HEK293 (cell line): ENCODE results near the gene DNAH9.

Experiments
- CTCF ChIA-PET: fragments of 350-600 bp; formaldehyde crosslinking; extraction: SDS; loops from one replicate; lab custom pipeline; 2021; ENCODE audit warnings: antibody characterized with exemption; lab: Yijun Ruan, JAX
- POLR2A ChIA-PET: fragments of 300-600 bp; formaldehyde crosslinking; extraction: SDS; loops from one replicate; lab custom pipeline; 2020; ENCODE audit warnings: antibody characterized with exemption, inconsistent platforms; lab: Yijun Ruan, JAX
- H3K27ac ChIP-seq: fragments of 200-500 bp; sonication (Bioruptor generic); 2 replicates; pipeline ENCODE4 v1.5.1; 2014; ENCODE audit warnings: low read depth, low read length, control low read depth, inconsistent platforms; ENCODE audit errors: extremely low read depth
- H3K36me3 ChIP-seq, 2 experiments: fragments of 200-500 bp in 1 of 2; sonication (Bioruptor generic) in 1 of 2; 1 replicate in 1 of 2; 2 replicates in 1 of 2; pipeline ENCODE4 v1.5.1; 2014 to 2017; ENCODE audit warnings: inconsistent platforms in 2 of 2, low read length in 2 of 2; ENCODE audit not compliant: control insufficient read depth in 2 of 2, insufficient read depth in 1 of 2
- H3K4me1 ChIP-seq: fragments of 200-500 bp; sonication (Bioruptor generic); 2 replicates; pipeline ENCODE4 v1.5.1; 2014; ENCODE audit warnings: mild to moderate bottlenecking, low read length, inconsistent platforms; ENCODE audit not compliant: control insufficient read depth, insufficient read depth
- H3K4me3 ChIP-seq: 2 replicates; pipeline ENCODE4 v1.5.1; 2011; ENCODE audit warnings: low read depth, mild to moderate bottlenecking, control low read depth, low read length, moderate library complexity
- H3K9me3 ChIP-seq: fragments of 200-500 bp; sonication (Bioruptor generic); 2 replicates; pipeline ENCODE4 v1.5.1; 2014; ENCODE audit warnings: low read depth, low read length, inconsistent platforms; ENCODE audit not compliant: control insufficient read depth, insufficient read depth
- BCL11B ChIP-seq: fragments of 450-650 bp; formaldehyde crosslinking; IDR thresholded peaks from 2 replicates; pipeline ENCODE4 v1.5.1; 2016; ENCODE audit warnings: low read depth, missing biosample characterization, missing genetic modification characterization
- HOXD13 ChIP-seq: sonication (generic); formaldehyde crosslinking; IDR thresholded peaks from 2 replicates; pipeline ENCODE4 v1.8.0; 2022; ENCODE audit warnings: missing genetic modification reagents, borderline replicate concordance
- MYNN ChIP-seq: fragments of 450-650 bp; formaldehyde crosslinking; IDR thresholded peaks from 2 replicates; pipeline ENCODE4 v1.5.1; 2016; ENCODE audit warnings: missing biosample characterization, missing genetic modification characterization, borderline replicate concordance
- PRDM10 ChIP-seq: fragments of 450-650 bp; formaldehyde crosslinking; IDR thresholded peaks from 2 replicates; pipeline ENCODE4 v1.5.1; 2016; ENCODE audit warnings: missing biosample characterization, missing genetic modification characterization
- PRDM2 ChIP-seq: fragments of 450-650 bp; formaldehyde crosslinking; IDR thresholded peaks from 2 replicates; pipeline ENCODE4 v1.5.1; 2016; ENCODE audit warnings: missing biosample characterization, missing genetic modification characterization, borderline replicate concordance
- ZBTB20 ChIP-seq: fragments of 450-650 bp; formaldehyde crosslinking; IDR thresholded peaks from 2 replicates; pipeline ENCODE4 v1.5.1; 2016; ENCODE audit warnings: missing biosample characterization, missing genetic modification characterization
- ZBTB49 ChIP-seq: fragments of 450-650 bp; formaldehyde crosslinking; IDR thresholded peaks from 2 replicates; pipeline ENCODE4 v1.5.1; 2016; ENCODE audit warnings: missing biosample characterization, missing genetic modification characterization, low read depth
- ZFHX2 ChIP-seq: fragments of 450-650 bp; formaldehyde crosslinking; conservative IDR thresholded peaks from 2 replicates; pipeline ENCODE4 v1.5.1; 2016; ENCODE audit warnings: missing biosample characterization, missing genetic modification characterization
- ZFP41 ChIP-seq: fragments of 450-650 bp; formaldehyde crosslinking; IDR thresholded peaks from 2 replicates; pipeline ENCODE4 v1.5.1; 2016; ENCODE audit warnings: missing biosample characterization, missing genetic modification characterization, borderline replicate concordance
- ZNF112 ChIP-seq: fragments of 450-650 bp; formaldehyde crosslinking; IDR thresholded peaks from 2 replicates; pipeline ENCODE4 v1.5.0; 2017; ENCODE audit warnings: missing biosample characterization, missing genetic modification characterization
- ZNF132 ChIP-seq: fragments of 450-650 bp; formaldehyde crosslinking; IDR thresholded peaks from 2 replicates; pipeline ENCODE4 v1.5.1; 2017; ENCODE audit warnings: missing biosample characterization, missing genetic modification characterization, borderline replicate concordance
- ZNF155 ChIP-seq: fragments of 450-650 bp; formaldehyde crosslinking; IDR thresholded peaks from 2 replicates; pipeline ENCODE4 v1.5.1; 2016; ENCODE audit warnings: missing biosample characterization, missing genetic modification characterization
- ZNF221 ChIP-seq: fragments of 450-650 bp; formaldehyde crosslinking; IDR thresholded peaks from 2 replicates; pipeline ENCODE4 v1.5.1; 2017; ENCODE audit warnings: missing biosample characterization, missing genetic modification characterization, borderline replicate concordance
- ZNF426 ChIP-seq: fragments of 450-650 bp; formaldehyde crosslinking; IDR thresholded peaks from 2 replicates; pipeline ENCODE4 v1.5.1; 2017; ENCODE audit warnings: missing biosample characterization, missing genetic modification characterization, mild to moderate bottlenecking, inconsistent platforms, moderate library complexity
- ZNF692 ChIP-seq: fragments of 450-650 bp; formaldehyde crosslinking; IDR thresholded peaks from 2 replicates; pipeline ENCODE4 v1.5.1; 2016; ENCODE audit warnings: missing biosample characterization, missing genetic modification characterization
- ZNF785 ChIP-seq: fragments of 450-650 bp; formaldehyde crosslinking; IDR thresholded peaks from 2 replicates; pipeline ENCODE4 v1.5.1; 2016; ENCODE audit warnings: missing biosample characterization, missing genetic modification characterization
- ZSCAN16 ChIP-seq: fragments of 450-650 bp; formaldehyde crosslinking; IDR thresholded peaks from 2 replicates; pipeline ENCODE4 v1.5.1; 2016; ENCODE audit warnings: missing biosample characterization, missing genetic modification characterization
- TF ChIP-seq, protein P1 (sequence below): fragments of 450-650 bp; formaldehyde crosslinking; IDR thresholded peaks from 2 replicates; pipeline ENCODE4 v1.5.1; 2016; ENCODE audit warnings: missing biosample characterization, missing genetic modification characterization
- TF ChIP-seq, protein P2 (sequence below): fragments of 450-650 bp; formaldehyde crosslinking; IDR thresholded peaks from 2 replicates; pipeline ENCODE4 v1.5.1; 2016; ENCODE audit warnings: missing biosample characterization, missing genetic modification characterization

Gene DNAH9

DNA sequence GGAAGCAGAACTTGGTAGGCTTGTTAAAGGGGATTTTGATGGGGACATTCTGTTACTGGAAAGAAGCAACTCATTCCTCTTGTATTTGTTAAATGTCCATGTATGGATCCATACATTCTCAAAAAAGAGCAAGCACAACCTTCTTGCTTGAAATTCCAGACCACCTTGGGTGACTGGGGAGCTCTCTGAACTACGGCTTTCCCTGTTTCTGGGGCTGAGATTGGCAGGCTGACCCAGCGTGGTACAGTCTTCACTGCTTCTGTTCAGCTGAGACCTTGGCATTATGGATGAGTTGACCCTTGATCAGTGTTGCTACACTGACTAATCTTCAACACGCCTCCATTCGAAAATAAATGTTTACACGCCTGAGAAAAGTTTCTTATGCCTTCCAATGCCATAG is 38.5 kb downstream of the DNAH9 start (continued):
- TF ChIP-seq, protein P1, sequence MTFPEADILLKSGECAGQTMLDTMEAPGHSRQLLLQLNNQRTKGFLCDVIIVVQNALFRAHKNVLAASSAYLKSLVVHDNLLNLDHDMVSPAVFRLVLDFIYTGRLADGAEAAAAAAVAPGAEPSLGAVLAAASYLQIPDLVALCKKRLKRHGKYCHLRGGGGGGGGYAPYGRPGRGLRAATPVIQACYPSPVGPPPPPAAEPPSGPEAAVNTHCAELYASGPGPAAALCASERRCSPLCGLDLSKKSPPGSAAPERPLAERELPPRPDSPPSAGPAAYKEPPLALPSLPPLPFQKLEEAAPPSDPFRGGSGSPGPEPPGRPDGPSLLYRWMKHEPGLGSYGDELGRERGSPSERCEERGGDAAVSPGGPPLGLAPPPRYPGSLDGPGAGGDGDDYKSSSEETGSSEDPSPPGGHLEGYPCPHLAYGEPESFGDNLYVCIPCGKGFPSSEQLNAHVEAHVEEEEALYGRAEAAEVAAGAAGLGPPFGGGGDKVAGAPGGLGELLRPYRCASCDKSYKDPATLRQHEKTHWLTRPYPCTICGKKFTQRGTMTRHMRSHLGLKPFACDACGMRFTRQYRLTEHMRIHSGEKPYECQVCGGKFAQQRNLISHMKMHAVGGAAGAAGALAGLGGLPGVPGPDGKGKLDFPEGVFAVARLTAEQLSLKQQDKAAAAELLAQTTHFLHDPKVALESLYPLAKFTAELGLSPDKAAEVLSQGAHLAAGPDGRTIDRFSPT (tag by site-specific recombination): no peak
- TF ChIP-seq ZNF692 (no peak), ZBTB20 (no peak), ZNF112 (tag by site-specific recombination) (no peak), ZNF155 (tag by site-specific recombination) (no peak)

GRCh38 chr17:11637796-11638195 is 39.5 kb downstream of the DNAH9 start:
- no peak overlapping the region for H3K27ac ChIP-seq
- H3K4me3 ChIP-seq: no peak overlapping the region
- CTCF ChIA-PET: interaction anchor here (0.5 to 0.7 kb wide), 2 partner anchors 698 to 916 kb away, joined by 3 read pairs; no protein-coding TSS in a partner anchor
- POLR2A ChIA-PET: interaction anchor here (1.2 kb wide), 1 partner anchor 105 kb away, joined by 3 read pairs; no protein-coding TSS in a partner anchor
- H3K36me3 ChIP-seq: no peaks in the 10 kb centered on the region
- H3K9me3 ChIP-seq: no peaks in the 10 kb centered on the region
- no peaks in the 10 kb centered on the region for H3K4me1 ChIP-seq
- no peak for TF ChIP-seq ZBTB49 (tag by site-specific recombination)
- TF ChIP-seq HOXD13: no peak
- TF ChIP-seq PRDM10 (tag by site-specific recombination): no peak
- TF ChIP-seq MYNN (tag by site-specific recombination): no peak
- TF ChIP-seq ZNF132: no peak
- TF ChIP-seq PRDM2 (tag by site-specific recombination): no peak
- no peak for TF ChIP-seq ZNF785 (tag by site-specific recombination)
- no peak for TF ChIP-seq ZFP41 (tag by site-specific recombination)
- TF ChIP-seq ZFHX2: no peak
- TF ChIP-seq ZSCAN16 (tag by site-specific recombination): no peak
- no peak for TF ChIP-seq BCL11B
- no peak for TF ChIP-seq ZNF221 (tag by site-specific recombination)
- TF ChIP-seq ZNF426 (tag by site-specific recombination): no peak
- TF ChIP-seq, protein P2, sequence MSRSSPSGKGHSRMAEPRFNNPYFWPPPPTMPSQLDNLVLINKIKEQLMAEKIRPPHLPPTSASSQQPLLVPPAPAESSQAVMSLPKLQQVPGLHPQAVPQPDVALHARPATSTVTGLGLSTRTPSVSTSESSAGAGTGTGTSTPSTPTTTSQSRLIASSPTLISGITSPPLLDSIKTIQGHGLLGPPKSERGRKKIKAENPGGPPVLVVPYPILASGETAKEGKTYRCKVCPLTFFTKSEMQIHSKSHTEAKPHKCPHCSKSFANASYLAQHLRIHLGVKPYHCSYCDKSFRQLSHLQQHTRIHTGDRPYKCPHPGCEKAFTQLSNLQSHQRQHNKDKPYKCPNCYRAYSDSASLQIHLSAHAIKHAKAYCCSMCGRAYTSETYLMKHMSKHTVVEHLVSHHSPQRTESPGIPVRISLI (tag by site-specific recombination): no peak
